Coronary artery (tissue), 2 donors: ENCODE data around the gene NACC2.

ENCODE experiments used
- DNase-seq: peaks from one replicate; pipeline ENCODE4 v3.0.0-alpha.2; 2017; ENCODE audit warnings: low spot score
- H3K27ac ChIP-seq, 2 donors: fragments of 200-600 bp; sonication (generic); one replicate each; pipeline ENCODE4 v1.5.1; 2016 to 2019
- H3K4me3 ChIP-seq: fragments of 200-600 bp; sonication (generic); 2 replicates; pipeline ENCODE4 v1.5.1; 2016; ENCODE audit warnings: mild to moderate bottlenecking, moderate library complexity
- CTCF ChIP-seq: fragments of 200-600 bp; sonication (generic); IDR thresholded peaks from one replicate; pipeline ENCODE4 v1.5.1; 2019; ENCODE audit warnings: antibody characterized with exemption

NACC2 gene

GRCh38 chr9:136095070-136096058 lies at the start of gene NACC2:
TSS of gene NACC2 (minus strand) at chr9:136095289. CDS start at chr9:136050521, 44,768 bp downstream.
- no peak for DNase-seq

GRCh38 chr9:136144450-136144849 lies 49.4 kb upstream of the NACC2 start:
- H3K27ac ChIP-seq: no peak overlapping the region
- no peak for TF ChIP-seq CTCF
- no peak for DNase-seq
- no peak overlapping the region for H3K4me3 ChIP-seq

More at GRCh38 chr9:136095070-136096058, at the start of gene NACC2:
- Histone ChIP-seq H3K27ac (peak within 1 kb of the TSS; percentile 95 to 96), H3K4me3 (peak within 1 kb of the TSS; percentile 98)
- no peak for TF ChIP-seq CTCF

GRCh38 chr9:136143215-136144001 lies 48.3 kb upstream of the NACC2 start:
- Histone ChIP-seq H3K27ac (no peak overlapping the region), H3K4me3 (no peak overlapping the region)
- no peak for TF ChIP-seq CTCF
- DNase-seq: no peak

GRCh38 chr9:136142859-136143214 lies 47.7 kb upstream of the NACC2 start:
- DNase-seq: no peak
- no peak for TF ChIP-seq CTCF
- no peak overlapping the region for H3K27ac ChIP-seq
- H3K4me3 ChIP-seq: no peak overlapping the region

- Histone ChIP-seq H3K27ac (no peak overlapping the region), H3K4me3 (no peak overlapping the region)
- TF ChIP-seq CTCF: no peak
- no peak for DNase-seq
These were observed 47.3 kb upstream of the NACC2 start for GRCh38 chr9:136142414-136142796.

GRCh38 chr9:136141682-136142413 lies 46.8 kb upstream of the NACC2 start:
- TF ChIP-seq CTCF: no peak
- no peak overlapping the region for H3K27ac ChIP-seq
- H3K4me3 ChIP-seq: no peak overlapping the region
- DNase-seq: no peak
